Sciatic nerve (tissue), 2 donors: ENCODE data around the gene UBTF. TPM values are rescaled to one million over a fixed set of nuclear protein-coding genes. Genes with fewer than 3 reads are reported as not detected.

ENCODE experiments used
- ATAC-seq: fragments of 200-7000 bp; cut with Tn5 transposase; one replicate; pipeline ENCODE4 v1.9.1; 2020; ENCODE audit warnings: mild to moderate bottlenecking, moderate library complexity
- DNase-seq: peaks from one replicate; pipeline ENCODE4 v3.0.0-alpha.2; 2020; ENCODE audit warnings: low spot score
- intact Hi-C: fragments of 100-400 bp; cut with DNase I; formaldehyde crosslinking; loops from one replicate; pipeline ENCODE4 v1.14.2; 2022
- total RNA-seq: library from RNA; stranded (reverse); fragmentation: NEBNext Ultra II Directional; extraction: Animal tissue kit (Norgen Biotek cat#: 25700); gene quantifications from one replicate; pipeline ENCODE4 v1.2.1, GENCODE V29; 2021
- donor health status: DM: no; HTN: no; CAD: no.
- donor health status: DM: no; HTN: no; CAD: no.

The UBTF gene, protein sequence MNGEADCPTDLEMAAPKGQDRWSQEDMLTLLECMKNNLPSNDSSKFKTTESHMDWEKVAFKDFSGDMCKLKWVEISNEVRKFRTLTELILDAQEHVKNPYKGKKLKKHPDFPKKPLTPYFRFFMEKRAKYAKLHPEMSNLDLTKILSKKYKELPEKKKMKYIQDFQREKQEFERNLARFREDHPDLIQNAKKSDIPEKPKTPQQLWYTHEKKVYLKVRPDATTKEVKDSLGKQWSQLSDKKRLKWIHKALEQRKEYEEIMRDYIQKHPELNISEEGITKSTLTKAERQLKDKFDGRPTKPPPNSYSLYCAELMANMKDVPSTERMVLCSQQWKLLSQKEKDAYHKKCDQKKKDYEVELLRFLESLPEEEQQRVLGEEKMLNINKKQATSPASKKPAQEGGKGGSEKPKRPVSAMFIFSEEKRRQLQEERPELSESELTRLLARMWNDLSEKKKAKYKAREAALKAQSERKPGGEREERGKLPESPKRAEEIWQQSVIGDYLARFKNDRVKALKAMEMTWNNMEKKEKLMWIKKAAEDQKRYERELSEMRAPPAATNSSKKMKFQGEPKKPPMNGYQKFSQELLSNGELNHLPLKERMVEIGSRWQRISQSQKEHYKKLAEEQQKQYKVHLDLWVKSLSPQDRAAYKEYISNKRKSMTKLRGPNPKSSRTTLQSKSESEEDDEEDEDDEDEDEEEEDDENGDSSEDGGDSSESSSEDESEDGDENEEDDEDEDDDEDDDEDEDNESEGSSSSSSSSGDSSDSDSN
- total RNA-seq, result 76.6 TPM

GRCh38 chr17:44219616-44220212, at the start of gene UBTF:
Gene UBTF (minus strand): TSS chr17:44219675. CDS start chr17:44218229, 1,446 bp downstream.
- peak; percentile 7 for ATAC-seq
- intact Hi-C loops, result no loop called here
- peak; percentile 85 for DNase-seq

- intact Hi-C loops, result no loop called here
- no peak for ATAC-seq
- no peak for DNase-seq
Observed at GRCh38 chr17:44268709-44269534, 49.4 kb upstream of the UBTF start.

DNA sequence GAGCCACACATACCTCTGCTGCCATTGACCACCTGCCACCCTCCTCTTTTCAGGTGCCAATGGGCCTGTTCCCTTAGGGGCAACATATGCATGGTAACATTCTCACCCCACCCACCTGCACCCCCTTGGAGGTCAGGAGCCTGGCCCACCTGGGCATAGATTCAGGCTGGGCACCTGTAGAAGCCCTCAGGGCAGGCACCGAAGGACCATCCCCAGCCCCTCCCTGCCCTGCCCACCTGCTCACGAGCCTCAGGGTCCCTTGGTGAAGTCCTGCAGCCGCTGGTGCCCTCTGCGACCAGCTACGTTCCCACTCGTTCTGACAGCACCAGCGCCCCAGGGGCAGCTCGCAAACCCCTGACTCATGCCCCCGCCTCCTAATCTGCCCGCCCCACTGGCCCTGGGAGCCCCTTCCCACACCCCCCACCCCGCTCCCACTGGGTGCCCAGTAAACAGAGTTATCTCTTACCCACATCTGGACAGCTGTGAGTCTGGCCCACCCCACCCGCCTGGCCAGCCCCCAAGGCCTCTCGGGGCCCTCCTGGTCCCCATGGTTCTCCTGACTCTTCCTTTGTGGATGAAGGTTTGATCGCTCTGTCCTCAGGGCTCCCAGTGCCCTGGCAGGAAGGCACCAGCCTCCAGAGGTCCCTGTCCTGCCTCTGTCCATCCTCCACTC, 48.5 kb upstream of the UBTF start, which contains the start of gene SLC4A1:
Gene SLC4A1, minus strand, starts transcription at position 318 of the 673 bp plus-strand sequence. CDS start 5,269 bp downstream, outside the sequence.
- DNase-seq (no peak), ATAC-seq (no peak)
- intact Hi-C loops, result no loop called here

DNA sequence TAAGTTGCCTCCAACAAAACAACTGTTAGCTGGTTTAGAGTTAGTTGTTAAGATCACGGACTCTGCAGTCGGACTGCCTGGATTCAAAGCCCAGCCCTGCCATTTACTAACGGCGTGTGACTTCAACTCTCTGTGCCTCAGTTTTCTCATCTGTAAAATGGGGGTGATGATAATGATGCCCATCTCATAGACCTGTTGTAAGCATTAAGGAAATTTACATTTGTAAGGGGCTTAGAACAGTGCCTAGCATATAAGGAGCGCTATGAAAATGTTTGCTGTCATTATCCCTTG, 47.6 kb upstream of the UBTF start:
- intact Hi-C loops, result no loop called here
- no peak for DNase-seq

GRCh38 chr17:44266402-44267164, 47.1 kb upstream of the UBTF start:
- DNase-seq, result no peak
- ATAC-seq, result no peak
- intact Hi-C loops, result no loop called here

More for the DNA sequence above, 47.6 kb upstream of the UBTF start:
- no peak for ATAC-seq

- DNase-seq (no peak), ATAC-seq (no peak)
- intact Hi-C loops, result no loop called here
Observed at GRCh38 chr17:44263345-44263902, 43.9 kb upstream of the UBTF start.

DNA sequence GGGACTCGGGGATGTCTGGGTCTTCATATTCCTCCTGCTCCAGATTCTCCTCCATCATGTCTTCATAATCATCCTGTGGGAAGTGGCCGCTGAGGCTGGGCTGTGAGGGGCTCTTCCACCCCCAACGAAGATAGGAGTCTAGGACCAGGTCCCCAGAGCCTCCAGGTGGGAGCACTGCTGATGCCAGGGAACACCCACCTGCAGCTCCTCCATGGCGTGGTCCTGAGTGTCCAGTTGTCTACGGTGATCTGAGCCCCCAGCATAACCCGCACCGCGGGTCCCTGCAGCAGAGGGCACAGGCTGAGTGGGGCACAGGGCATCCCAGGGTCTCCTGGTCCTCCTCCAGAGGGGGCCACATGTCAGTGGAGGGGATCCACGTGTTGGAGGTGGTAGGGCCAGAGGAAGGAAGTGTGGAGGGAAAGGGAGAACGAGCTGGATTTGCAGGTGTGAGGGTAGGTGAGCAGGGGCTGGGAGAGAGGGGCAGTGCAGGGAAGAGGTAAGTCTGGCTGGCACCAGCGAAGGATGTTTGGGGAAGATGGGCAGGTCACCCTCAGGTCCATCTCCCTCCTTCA, 43.3 kb upstream of the UBTF start:
- no peak for DNase-seq
- intact Hi-C loops, result no loop called here
- ATAC-seq, result no peak

- no peak for ATAC-seq
- intact Hi-C loops, result no loop called here
- no peak for DNase-seq
Observed at GRCh38 chr17:44260296-44260695, 40.8 kb upstream of the UBTF start.

- no peak for ATAC-seq
- DNase-seq, result no peak
- intact Hi-C loops, result no loop called here
Observed at GRCh38 chr17:44258811-44259351, 39.4 kb upstream of the UBTF start.

GRCh38 chr17:44257815-44258760, 38.6 kb upstream of the UBTF start:
- ATAC-seq, result no peak
- intact Hi-C loops, result no loop called here
- DNase-seq, result no peak

GRCh38 chr17:44256671-44257070, 37.2 kb upstream of the UBTF start:
- no peak for DNase-seq
- intact Hi-C loops, result no loop called here
- ATAC-seq, result no peak

DNA sequence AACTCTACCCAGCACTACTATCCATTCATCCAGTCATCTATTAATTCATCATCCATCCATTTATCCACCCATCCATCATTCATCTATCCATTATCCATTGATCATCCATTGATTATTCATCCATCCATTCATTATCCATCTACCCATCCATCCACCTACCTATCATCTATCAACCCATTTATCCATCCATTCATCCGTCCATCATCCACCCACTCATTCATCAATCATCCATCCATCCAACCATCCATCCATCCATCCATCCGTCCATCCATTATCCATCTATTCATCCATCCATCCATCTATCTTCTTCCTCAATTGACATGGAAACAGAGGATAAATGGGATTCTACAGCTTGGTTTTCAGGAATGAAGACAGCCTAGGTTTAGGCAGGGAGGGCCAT, 36.4 kb upstream of the UBTF start:
- ATAC-seq, result no peak
- no peak for DNase-seq
- intact Hi-C loops, result no loop called here

DNA sequence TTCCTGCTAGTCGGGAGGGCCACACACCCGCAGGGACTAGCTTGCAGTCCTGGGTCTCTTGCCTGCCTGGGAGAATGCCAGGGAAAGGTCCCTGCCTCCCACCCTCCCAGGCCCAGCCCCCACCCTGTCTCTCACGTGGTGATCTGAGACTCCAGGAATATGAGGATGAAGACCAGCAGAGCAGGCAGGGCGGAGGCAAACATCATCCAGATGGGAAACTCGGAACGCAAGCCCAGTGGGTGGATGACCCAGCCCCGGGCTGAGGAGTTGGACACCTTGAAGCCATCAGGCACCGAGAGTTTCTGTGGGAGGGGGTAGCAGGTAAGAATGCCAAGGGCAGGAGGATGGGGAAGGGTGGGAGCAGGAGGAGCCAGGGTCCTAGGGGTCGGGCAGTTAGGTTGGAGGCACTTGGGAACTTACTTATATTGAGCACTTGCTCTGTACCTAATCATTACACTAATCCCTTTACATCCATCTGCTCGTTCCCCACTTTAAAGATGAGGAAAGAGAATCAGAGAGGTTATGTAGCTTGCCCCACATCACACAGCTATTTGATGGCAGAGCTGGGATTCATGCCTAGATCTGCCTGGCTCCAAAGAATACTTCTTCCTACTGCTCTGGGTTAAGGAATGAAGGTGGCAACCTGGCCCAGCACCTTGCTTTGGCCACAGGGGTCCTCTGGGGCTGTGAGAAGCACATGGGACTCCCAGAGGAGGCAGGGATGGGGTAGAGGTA, 35.1 kb upstream of the UBTF start:
- intact Hi-C loops, result no loop called here
- ATAC-seq, result no peak

DNA sequence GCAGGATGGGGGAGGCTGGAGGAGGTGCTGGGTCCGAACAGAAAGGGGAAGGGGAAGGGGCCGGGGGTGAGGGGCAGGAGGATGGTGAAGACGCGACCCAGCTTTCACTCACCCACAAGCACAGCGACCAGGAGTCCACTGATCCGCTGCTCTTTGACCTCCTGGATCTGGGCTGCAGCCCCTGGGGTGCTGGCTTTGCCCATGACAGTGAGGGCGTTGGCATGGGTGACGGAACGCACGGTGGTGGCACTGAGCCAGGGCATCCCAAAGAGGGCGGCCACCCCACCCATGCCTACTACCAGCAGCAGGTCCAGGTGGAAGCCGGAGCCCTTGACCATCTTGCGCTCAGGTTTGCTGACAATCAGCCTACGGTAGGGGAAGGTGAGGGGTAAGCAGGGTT, 33.5 kb upstream of the UBTF start:
- ATAC-seq (no peak), DNase-seq (no peak)
- intact Hi-C loops, result no loop called here

More for the DNA sequence above, 35.1 kb upstream of the UBTF start:
- no peak for DNase-seq

DNA sequence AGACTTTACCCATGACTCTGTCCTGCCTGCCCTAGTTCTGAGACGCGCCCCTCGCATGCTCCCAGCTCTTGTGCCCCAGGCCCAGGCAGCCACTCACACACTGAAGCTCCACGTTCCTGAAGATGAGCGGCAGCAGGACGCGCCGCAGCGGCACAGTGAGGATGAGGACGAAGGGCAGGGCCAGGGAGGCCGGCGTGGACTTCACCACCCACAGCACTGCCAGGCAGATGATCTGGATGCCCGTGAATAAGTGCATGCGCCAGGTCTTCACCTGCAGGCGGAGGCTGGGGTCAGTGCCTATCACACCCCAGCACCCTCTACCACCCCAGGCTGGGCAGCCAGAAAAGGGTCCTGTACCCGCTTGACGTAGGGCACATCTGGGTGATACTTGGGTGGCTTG, 31.6 kb upstream of the UBTF start:
- DNase-seq (no peak), ATAC-seq (no peak)
- intact Hi-C loops, result no loop called here
